ENCODE results near the gene RPS2. TPM values are rescaled to one million over a fixed set of nuclear protein-coding genes. Genes with fewer than 3 reads are reported as not detected.

The RPS2 gene
- total and polyA plus RNA-seq, 2 of the 8 experiments (the other 6 are each of a cell fraction or from before 2014, with no cell fraction given), result 4,042 to 16,783 TPM

DNA sequence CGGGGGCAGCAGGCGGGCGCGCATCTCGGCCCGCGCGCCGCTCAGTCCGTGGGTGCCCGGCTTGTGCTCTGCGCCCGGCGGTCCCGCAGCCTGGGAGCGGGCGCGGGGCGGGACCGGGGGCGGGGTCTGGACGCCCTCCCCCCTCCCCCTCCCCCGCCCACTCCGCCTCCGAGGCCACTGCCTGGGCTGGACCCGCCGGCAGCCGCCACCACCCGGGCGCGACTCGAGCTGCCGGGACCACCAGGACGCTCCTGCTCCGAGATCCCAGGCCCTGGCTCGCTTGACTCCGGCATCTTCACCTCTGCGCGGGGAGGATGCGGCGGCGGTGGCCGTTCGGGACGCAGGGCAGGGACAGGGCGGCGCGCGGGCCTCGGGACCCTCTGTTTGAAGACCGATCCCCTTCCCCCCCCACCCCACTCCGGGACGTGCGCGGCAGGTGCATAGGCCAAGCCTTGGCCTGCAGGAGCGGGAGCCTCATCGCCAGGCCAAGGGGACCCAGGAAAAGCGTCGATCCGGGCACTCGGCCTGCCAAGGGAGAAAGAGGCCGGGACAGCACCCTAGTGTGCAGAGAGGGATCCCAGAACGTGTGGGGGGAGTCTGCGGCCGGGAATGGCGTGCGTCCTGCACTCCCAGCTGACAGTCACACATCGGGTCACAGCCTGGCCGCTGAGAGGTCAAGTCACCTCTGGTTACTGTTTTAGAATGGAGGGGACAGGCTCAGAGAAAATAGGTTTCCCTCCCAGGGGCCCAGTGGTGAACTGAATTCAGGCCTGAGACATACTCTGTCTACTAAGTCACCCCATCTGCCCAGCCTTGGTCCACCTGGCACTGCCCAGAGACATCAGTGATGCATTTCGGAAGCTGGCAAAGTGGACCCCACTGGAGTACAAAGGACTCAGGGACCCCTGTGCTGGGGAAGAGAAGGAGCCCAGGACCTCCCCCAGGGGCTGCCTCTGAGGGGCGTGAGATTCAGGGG lies 46.0 kb downstream of the RPS2 start, which contains the start of gene HS3ST6:
Gene HS3ST6, minus strand, starts transcription at position 65 of the 976 bp plus-strand sequence. CDS start 92 bp downstream, outside the sequence.
- ChIA-PET CTCF (ENCODE audit: partially characterized antibody) (interaction anchor here (1.2 to 2.2 kb wide), 4 partner anchors 10 to 34 kb away, joined by 3 to 6 read pairs (median 4); no protein-coding TSS in a partner anchor), POLR2A (ENCODE audit: partially characterized antibody) (interaction anchor here (1.0 to 1.6 kb wide), 3 partner anchors 11 to 53 kb away, joined by 4 read pairs; partner anchors contain the start of gene TBL3)
- Histone ChIP-seq H3K27ac (ENCODE audit: low read depth, low read length) (no peak within 1 kb of the TSS), H3K27me3 (replicated peaks in 1 of 4; ENCODE audit: control insufficient read depth in 3 of 4, extremely low read depth in 1 of 4, insufficient read depth in 3 of 4, low read length in 3 of 4) (peaks cover 39 to 89% (median 72%) of the 10 kb centered on the region in 4 experiments), H3K18ac (ENCODE audit: extremely low read depth, low read length) (peak within 1 kb of the TSS; percentile 60; the same call in 1 of the 2 replicates), H2BK5ac (ENCODE audit: low read depth, low read length) (no peak within 1 kb of the TSS), H3K79me2 (ENCODE audit: control insufficient read depth in 1 of 2, insufficient read depth in 2 of 2, low read length in 2 of 2) (no peaks in the 10 kb centered on the region), H3K14ac (ENCODE audit: insufficient read length) (no peak within 1 kb of the TSS), H3K4me3 (ENCODE audit: extremely low read depth in 1 of 4, insufficient read depth in 2 of 4, low read depth in 3 of 4, low read length in 4 of 4) (peak within 1 kb of the TSS; percentile 34 to 58 (median 44)), H4K91ac (replicated peaks; ENCODE audit: insufficient read length, low read length) (no peak within 1 kb of the TSS), H2BK120ac (replicated peaks; ENCODE audit: low read depth, low read length) (no peak within 1 kb of the TSS), H3K9me3 (ENCODE audit: insufficient read depth in 2 of 2, low read depth in 1 of 2, low read length in 1 of 2) (no peaks in the 10 kb centered on the region), H3K23ac (ENCODE audit: insufficient read length) (no peak within 1 kb of the TSS), H2BK12ac (ENCODE audit: low read depth, low read length) (no peak within 1 kb of the TSS), H3K23me2 (ENCODE audit: low read depth, low read length) (peaks cover 9% of the 10 kb centered on the region; the same call in 1 of the 2 replicates), H2BK20ac (ENCODE audit: low read length) (0 out of 2 replicates have a peak within 1 kb of the TSS, but pooled peaks have one; percentile 48), H4K8ac (ENCODE audit: extremely low read depth, insufficient read depth, low read length) (peak within 1 kb of the TSS; percentile 11), H2AFZ (ENCODE audit: low read length) (no peak within 1 kb of the TSS), H3K4me2 (ENCODE audit: insufficient read depth in 1 of 2, low read depth in 2 of 2, low read length in 2 of 2) (peak within 1 kb of the TSS; percentile 65 to 88), H3K56ac (replicated peaks; ENCODE audit: insufficient read length, low read depth, low read length) (no peak within 1 kb of the TSS), H3K4ac (replicated peaks; ENCODE audit: insufficient read length, low read depth, low read length) (peak within 1 kb of the TSS; percentile 62), H3K36me3 (ENCODE audit: control insufficient read depth in 2 of 4, insufficient read depth in 4 of 4, low read length in 3 of 4) (peaks cover 0 to 7% (median 0%) of the 10 kb centered on the region in 4 experiments; a peak in 1 of 8 replicates), H4K5ac (ENCODE audit: insufficient read length, low read depth, low read length) (no peak within 1 kb of the TSS), H3K79me1 (ENCODE audit: low read depth, low read length) (no peaks in the 10 kb centered on the region), H2AK5ac (ENCODE audit: low read depth, low read length) (peak within 1 kb of the TSS; percentile 24; the same call in 1 of the 2 replicates), H4K20me1 (replicated peaks in 1 of 2; ENCODE audit: control insufficient read depth in 1 of 2, insufficient read depth in 2 of 2, low read length in 2 of 2) (peaks cover 4 to 9% of the 10 kb centered on the region in 2 experiments), H2BK15ac (ENCODE audit: low read length) (no peak within 1 kb of the TSS), H3K4me1 (replicated peaks in 1 of 4; ENCODE audit: control insufficient read depth in 3 of 4, insufficient read depth in 4 of 4, low read length in 3 of 4) (peaks cover 4 to 41% (median 27%) of the 10 kb centered on the region in 4 experiments), H3K9ac (replicated peaks in 1 of 4; ENCODE audit: extremely low read depth in 1 of 4, low read depth in 3 of 4, low read length in 3 of 4) (no peak within 1 kb of the TSS)
- no peak for FAIRE-seq
- 26% methylated on average over 14 of the region's 71 CpGs; no CpG with 5 or more reads in 1 of the 2 experiments for WGBS, 2 experiments (ENCODE audit: extremely low coverage in 1 of 2, insufficient coverage in 1 of 2, insufficient read length in 1 of 2, insufficient replicate concordance in 2 of 2, low coverage in 1 of 2, low lambda C conversion rate in 2 of 2, missing lambda C conversion rate in 1 of 2)
- no peak for DNase-seq (ENCODE audit: low read depth in 1 of 2, low spot score in 2 of 2)
- TF ChIP-seq RNF2 (IDR thresholded peaks at IDR 0.05; ENCODE audit: borderline replicate concordance, low read depth, low read length, missing control alignments, poor library complexity, severe bottlenecking), result no peak
- TF ChIP-seq KDM4A (IDR thresholded peaks at IDR 0.05; ENCODE audit: low read depth, low read length, severe bottlenecking), result peak; percentile 10
- peak; percentile 64 for TF ChIP-seq EZH2 (IDR thresholded peaks at IDR 0.05; ENCODE audit: low read depth, low read length, severe bottlenecking)
- no peak for TF ChIP-seq SP2 (IDR thresholded peaks at IDR 0.05; ENCODE audit: low read length)
- TF ChIP-seq, protein P1, sequence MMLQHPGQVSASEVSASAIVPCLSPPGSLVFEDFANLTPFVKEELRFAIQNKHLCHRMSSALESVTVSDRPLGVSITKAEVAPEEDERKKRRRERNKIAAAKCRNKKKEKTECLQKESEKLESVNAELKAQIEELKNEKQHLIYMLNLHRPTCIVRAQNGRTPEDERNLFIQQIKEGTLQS (IDR thresholded peaks at IDR 0.05; ENCODE audit: insufficient read depth, low read depth, low read length), result no peak
- TF ChIP-seq POLR2AphosphoS5 (IDR thresholded peaks at IDR 0.05; ENCODE audit: low read depth, low read length), result no peak
- no peak for TF ChIP-seq CHD2 (IDR thresholded peaks at IDR 0.05; ENCODE audit: low read length)
- no peak for TF ChIP-seq PHF8 (conservative IDR thresholded peaks at IDR 0.05; ENCODE audit: low read depth, low read length)
- TF ChIP-seq SUZ12 (IDR thresholded peaks at IDR 0.05; ENCODE audit: low read length), result peak; percentile 67

Measured in H1 (cell line).